ENCODE measurements around the gene PIAS1.
"Not testable (repeated sequence)": the region's sequence is repeated elsewhere in the genome, so short reads cannot be mapped to it uniquely, and the experiment has no call there.

PIAS1 gene

DNA sequence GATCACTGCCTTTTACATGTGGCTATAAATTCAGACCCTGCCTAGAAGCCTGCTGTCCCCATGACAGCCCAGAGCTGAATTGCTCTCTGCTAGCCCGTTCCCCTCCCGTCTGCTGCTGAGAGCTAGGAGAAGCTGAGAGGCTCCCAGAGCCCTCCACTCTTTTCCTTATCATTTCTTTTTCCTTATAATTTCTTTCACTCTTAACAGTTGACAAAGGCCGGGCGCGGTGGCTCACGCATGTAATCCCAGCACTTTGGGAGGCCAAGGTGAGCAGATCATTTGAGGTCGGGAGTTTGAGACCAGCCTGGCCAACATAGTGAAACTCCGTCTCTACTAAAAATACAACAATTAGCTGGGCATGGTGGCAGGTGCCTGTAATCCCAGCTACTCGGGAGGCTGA lies 180.4 kb downstream of the PIAS1 start:
- not testable (repeated sequence) for DNase-seq (ENCODE audit: low read depth in 2 of 2)

DNA sequence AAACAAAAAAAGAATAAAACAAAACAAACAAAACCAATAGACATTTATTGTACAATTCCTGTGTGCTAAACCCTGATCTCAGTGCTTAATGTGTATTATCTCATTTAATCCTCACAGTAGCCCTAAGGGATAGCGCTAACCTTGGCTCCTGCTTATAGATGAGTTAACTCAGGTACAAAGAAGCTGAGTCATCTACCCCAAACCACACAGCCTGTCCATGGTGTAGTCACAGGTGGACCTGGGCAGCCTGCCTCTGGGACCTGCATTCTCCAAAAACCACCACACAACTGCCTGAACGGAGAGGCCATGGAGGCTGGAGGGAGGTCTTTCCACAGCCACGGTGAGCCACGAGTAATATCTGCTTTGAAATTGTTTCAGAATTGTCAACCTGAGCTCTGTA lies 180.9 kb downstream of the PIAS1 start:
- DNase-seq (ENCODE audit: low read depth in 2 of 2) = no peak

- DNase-seq (ENCODE audit: low read depth in 2 of 2) = no peak
Measured at GRCh38 chr15:68239025-68239424, 184.9 kb downstream of the PIAS1 start.

- DNase-seq (ENCODE audit: low read depth in 2 of 2) = no peak
Measured at GRCh38 chr15:68241088-68241935, 187.2 kb downstream of the PIAS1 start.

All from stimulated activated CD8-positive, alpha-beta memory T cell treated with anti-CD3 and anti-CD28 coated beads, Interleukin-15, amount 100 ng/mL, for 4 hours (primary cell).